ENCODE measurements around the gene TTC7B. TPM values are rescaled to one million over a fixed set of nuclear protein-coding genes. Genes with fewer than 3 reads are reported as not detected.

Gene TTC7B
- total and polyA plus RNA-seq, 2 of the 8 experiments (the other 6 are each of a cell fraction or from before 2014, with no cell fraction given) = 23.7 to 34.0 TPM

DNA sequence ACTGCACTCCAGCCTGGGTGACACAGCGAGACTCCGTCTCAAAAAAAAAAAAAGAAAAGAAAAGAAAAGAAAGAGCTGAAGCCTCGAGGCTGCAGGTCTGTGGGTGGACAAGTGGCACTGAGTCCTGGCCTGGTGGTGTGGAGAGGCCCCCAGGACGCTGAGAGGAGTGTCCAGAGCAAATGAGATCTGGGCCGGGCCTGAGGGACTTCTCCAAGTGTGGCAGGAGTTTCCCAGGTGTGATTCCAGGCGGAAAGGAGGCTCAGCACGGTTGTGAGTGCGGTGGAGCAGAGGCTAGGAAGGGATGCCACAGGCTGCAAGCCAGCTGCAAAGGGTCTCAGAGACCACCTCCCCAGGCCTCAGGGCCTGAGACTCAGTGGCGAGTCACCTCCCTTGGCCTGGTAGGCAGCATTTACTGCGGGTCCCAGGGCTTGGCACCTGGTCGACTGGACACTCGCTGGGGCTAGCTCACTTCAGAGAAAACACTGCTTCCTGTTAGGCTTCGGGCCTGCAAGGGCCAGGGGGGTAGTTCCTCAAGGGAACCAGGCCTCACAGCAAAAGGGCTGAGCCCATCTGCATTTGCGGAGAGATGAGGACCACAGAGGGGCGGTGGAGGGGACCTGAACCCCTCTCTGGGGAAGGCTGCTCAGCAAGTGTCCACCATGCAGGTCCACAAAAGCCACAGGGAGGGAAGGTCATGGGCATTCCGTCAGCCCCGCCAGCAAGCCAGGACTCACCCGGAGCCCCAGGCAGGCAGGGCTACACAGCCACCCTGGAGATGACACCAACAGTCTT lies 11.7 kb downstream of the TTC7B start (continued):
- TF ChIP-seq, protein P1, sequence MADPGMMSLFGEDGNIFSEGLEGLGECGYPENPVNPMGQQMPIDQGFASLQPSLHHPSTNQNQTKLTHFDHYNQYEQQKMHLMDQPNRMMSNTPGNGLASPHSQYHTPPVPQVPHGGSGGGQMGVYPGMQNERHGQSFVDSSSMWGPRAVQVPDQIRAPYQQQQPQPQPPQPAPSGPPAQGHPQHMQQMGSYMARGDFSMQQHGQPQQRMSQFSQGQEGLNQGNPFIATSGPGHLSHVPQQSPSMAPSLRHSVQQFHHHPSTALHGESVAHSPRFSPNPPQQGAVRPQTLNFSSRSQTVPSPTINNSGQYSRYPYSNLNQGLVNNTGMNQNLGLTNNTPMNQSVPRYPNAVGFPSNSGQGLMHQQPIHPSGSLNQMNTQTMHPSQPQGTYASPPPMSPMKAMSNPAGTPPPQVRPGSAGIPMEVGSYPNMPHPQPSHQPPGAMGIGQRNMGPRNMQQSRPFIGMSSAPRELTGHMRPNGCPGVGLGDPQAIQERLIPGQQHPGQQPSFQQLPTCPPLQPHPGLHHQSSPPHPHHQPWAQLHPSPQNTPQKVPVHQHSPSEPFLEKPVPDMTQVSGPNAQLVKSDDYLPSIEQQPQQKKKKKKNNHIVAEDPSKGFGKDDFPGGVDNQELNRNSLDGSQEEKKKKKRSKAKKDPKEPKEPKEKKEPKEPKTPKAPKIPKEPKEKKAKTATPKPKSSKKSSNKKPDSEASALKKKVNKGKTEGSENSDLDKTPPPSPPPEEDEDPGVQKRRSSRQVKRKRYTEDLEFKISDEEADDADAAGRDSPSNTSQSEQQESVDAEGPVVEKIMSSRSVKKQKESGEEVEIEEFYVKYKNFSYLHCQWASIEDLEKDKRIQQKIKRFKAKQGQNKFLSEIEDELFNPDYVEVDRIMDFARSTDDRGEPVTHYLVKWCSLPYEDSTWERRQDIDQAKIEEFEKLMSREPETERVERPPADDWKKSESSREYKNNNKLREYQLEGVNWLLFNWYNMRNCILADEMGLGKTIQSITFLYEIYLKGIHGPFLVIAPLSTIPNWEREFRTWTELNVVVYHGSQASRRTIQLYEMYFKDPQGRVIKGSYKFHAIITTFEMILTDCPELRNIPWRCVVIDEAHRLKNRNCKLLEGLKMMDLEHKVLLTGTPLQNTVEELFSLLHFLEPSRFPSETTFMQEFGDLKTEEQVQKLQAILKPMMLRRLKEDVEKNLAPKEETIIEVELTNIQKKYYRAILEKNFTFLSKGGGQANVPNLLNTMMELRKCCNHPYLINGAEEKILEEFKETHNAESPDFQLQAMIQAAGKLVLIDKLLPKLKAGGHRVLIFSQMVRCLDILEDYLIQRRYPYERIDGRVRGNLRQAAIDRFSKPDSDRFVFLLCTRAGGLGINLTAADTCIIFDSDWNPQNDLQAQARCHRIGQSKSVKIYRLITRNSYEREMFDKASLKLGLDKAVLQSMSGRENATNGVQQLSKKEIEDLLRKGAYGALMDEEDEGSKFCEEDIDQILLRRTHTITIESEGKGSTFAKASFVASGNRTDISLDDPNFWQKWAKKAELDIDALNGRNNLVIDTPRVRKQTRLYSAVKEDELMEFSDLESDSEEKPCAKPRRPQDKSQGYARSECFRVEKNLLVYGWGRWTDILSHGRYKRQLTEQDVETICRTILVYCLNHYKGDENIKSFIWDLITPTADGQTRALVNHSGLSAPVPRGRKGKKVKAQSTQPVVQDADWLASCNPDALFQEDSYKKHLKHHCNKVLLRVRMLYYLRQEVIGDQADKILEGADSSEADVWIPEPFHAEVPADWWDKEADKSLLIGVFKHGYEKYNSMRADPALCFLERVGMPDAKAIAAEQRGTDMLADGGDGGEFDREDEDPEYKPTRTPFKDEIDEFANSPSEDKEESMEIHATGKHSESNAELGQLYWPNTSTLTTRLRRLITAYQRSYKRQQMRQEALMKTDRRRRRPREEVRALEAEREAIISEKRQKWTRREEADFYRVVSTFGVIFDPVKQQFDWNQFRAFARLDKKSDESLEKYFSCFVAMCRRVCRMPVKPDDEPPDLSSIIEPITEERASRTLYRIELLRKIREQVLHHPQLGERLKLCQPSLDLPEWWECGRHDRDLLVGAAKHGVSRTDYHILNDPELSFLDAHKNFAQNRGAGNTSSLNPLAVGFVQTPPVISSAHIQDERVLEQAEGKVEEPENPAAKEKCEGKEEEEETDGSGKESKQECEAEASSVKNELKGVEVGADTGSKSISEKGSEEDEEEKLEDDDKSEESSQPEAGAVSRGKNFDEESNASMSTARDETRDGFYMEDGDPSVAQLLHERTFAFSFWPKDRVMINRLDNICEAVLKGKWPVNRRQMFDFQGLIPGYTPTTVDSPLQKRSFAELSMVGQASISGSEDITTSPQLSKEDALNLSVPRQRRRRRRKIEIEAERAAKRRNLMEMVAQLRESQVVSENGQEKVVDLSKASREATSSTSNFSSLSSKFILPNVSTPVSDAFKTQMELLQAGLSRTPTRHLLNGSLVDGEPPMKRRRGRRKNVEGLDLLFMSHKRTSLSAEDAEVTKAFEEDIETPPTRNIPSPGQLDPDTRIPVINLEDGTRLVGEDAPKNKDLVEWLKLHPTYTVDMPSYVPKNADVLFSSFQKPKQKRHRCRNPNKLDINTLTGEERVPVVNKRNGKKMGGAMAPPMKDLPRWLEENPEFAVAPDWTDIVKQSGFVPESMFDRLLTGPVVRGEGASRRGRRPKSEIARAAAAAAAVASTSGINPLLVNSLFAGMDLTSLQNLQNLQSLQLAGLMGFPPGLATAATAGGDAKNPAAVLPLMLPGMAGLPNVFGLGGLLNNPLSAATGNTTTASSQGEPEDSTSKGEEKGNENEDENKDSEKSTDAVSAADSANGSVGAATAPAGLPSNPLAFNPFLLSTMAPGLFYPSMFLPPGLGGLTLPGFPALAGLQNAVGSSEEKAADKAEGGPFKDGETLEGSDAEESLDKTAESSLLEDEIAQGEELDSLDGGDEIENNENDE (IDR thresholded peaks at IDR 0.05; ENCODE audit: insufficient replicate concordance, low read length) = no peak
- TF ChIP-seq RNF2 (IDR thresholded peaks at IDR 0.05; ENCODE audit: borderline replicate concordance, low read depth, low read length, missing control alignments, poor library complexity, severe bottlenecking) (no peak), JUND (IDR thresholded peaks at IDR 0.05; ENCODE audit: low read length) (no peak), TCF12 (IDR thresholded peaks at IDR 0.05; ENCODE audit: low read depth, low read length) (no peak), BACH1 (IDR thresholded peaks at IDR 0.05; ENCODE audit: low read length) (no peak), SAP30 (IDR thresholded peaks at IDR 0.05; ENCODE audit: insufficient read depth, insufficient replicate concordance, low read length) (no peak), SIRT6 (IDR thresholded peaks at IDR 0.05; ENCODE audit: low read length) (no peak)
